Sigmoid colon (tissue), 4 donors: Measurements from ENCODE around the gene COL23A1.

Experiments
- CTCF ChIP-seq, 4 experiments: fragments of 450-650 bp in 3 of 4; fragments of 200-600 bp in 1 of 4; IDR thresholded peaks; one replicate each; pipeline ENCODE4 v1.5.1; 2016 to 2019; ENCODE audit warnings: antibody characterized with exemption in 4 of 4, mild to moderate bottlenecking in 3 of 4, moderate library complexity in 2 of 4
- EP300 ChIP-seq, 4 donors: sonication (generic); formaldehyde crosslinking; IDR thresholded peaks; one replicate each; pipeline ENCODE4 v1.6.1; 2017; ENCODE audit warnings: antibody characterized with exemption in 4 of 4
- POLR2A ChIP-seq, 2 donors: fragments of 450-650 bp; IDR thresholded peaks; one replicate each; pipeline ENCODE4 v1.6.1; 2016; ENCODE audit warnings: antibody characterized with exemption in 2 of 2, mild to moderate bottlenecking in 2 of 2, moderate library complexity in 2 of 2
- POLR2AphosphoS5 ChIP-seq, 4 donors: sonication (generic); formaldehyde crosslinking; IDR thresholded peaks; one replicate each; pipeline ENCODE4 v1.6.1; 2017; ENCODE audit warnings: antibody characterized with exemption in 4 of 4

- TF ChIP-seq CTCF (IDR thresholded peaks at IDR 0.05) (no peak), POLR2AphosphoS5 (IDR thresholded peaks at IDR 0.05) (no peak), POLR2A (IDR thresholded peaks at IDR 0.05) (no peak), EP300 (IDR thresholded peaks at IDR 0.05) (no peak)
Measured at GRCh38 chr5:178470760-178471025, 119.5 kb downstream of the COL23A1 start.
